Thyroid gland (tissue), 4 donors: Measurements from ENCODE around the gene DPYD. TPM values are rescaled to one million over a fixed set of nuclear protein-coding genes. Genes with fewer than 3 reads are reported as not detected.

Source experiments
- DNase-seq, 2 donors: peaks; one replicate each; pipeline ENCODE4 v3.0.0-alpha.2; 2019
- H3K27ac ChIP-seq, 3 donors: fragments of 200-600 bp; sonication (generic); 1 replicate in 2 of 3; 2 replicates in 1 of 3; pipeline ENCODE4 v1.5.1; 2016 to 2019; ENCODE audit warnings: mild to moderate bottlenecking in 1 of 3, moderate library complexity in 1 of 3
- H3K27me3 ChIP-seq: fragments of 200-600 bp; sonication (generic); one replicate; pipeline ENCODE4 v1.5.1; 2019
- H3K36me3 ChIP-seq, 2 donors: fragments of 200-600 bp; sonication (generic); one replicate each; pipeline ENCODE4 v1.5.1; 2016 to 2019
- H3K4me1 ChIP-seq, 2 donors: fragments of 200-600 bp; sonication (generic); one replicate each; pipeline ENCODE4 v1.5.1; 2017 to 2019
- H3K4me3 ChIP-seq, 3 donors: fragments of 200-600 bp; sonication (generic); replicated peaks in 1 of 3; 1 replicate in 2 of 3; 2 replicates in 1 of 3; pipeline ENCODE4 v1.5.1; 2016; ENCODE audit warnings: mild to moderate bottlenecking in 1 of 3
- H3K9me3 ChIP-seq: fragments of 200-600 bp; sonication (generic); one replicate; pipeline ENCODE4 v1.5.1; 2017
- CTCF ChIP-seq, 6 experiments: fragments of 200-600 bp in 3 of 6; fragments of 450-650 bp in 3 of 6; sonication (generic) in 3 of 6; IDR thresholded peaks; one replicate each; pipeline ENCODE4 v1.5.1; 2016 to 2019; ENCODE audit warnings: antibody characterized with exemption in 6 of 6, mild to moderate bottlenecking in 2 of 6, inconsistent platforms in 1 of 6, moderate library complexity in 1 of 6
- POLR2A ChIP-seq, 2 donors: fragments of 450-650 bp; IDR thresholded peaks; one replicate each; pipeline ENCODE4 v1.6.1; 2017; ENCODE audit warnings: antibody characterized with exemption in 2 of 2, mild to moderate bottlenecking in 2 of 2, moderate library complexity in 1 of 2
- WGBS, 2 donors: methylation state at CpG; one replicate each; pipeline ENCODE4 v1.1.5; 2017; 5-methylcytosine and 5-hydroxymethylcytosine counted together
- intact Hi-C: fragments of 100-400 bp; cut with DNase I; formaldehyde crosslinking; loops from one replicate; pipeline ENCODE4 v1.15.1; 2023
- total RNA-seq, 4 donors: library from RNA; depleted of rRNA; stranded (reverse); fragments of >200 nt; gene quantifications; one replicate each; pipeline ENCODE4 v1.2.3, GENCODE V29; 2016

The DPYD gene
- 10 to 100 TPM; 27.3 to 54.0 (median 39.5) TPM for total RNA-seq

- H3K4me3 ChIP-seq, result peak within 1 kb of the TSS; percentile 56 to 76 (median 62)
- H3K36me3 ChIP-seq, result no peaks in the 10 kb centered on the region
- H3K9me3 ChIP-seq, result no peaks in the 10 kb centered on the region
- peak; percentile 91 for DNase-seq
- no peak for TF ChIP-seq CTCF (IDR thresholded peaks at IDR 0.05)
- peak in 1 of 2 donors; percentile 92 for TF ChIP-seq POLR2A (IDR thresholded peaks at IDR 0.05)
- WGBS, 2 donors, result 1 to 3% methylated on average over 24 to 29 of the region's 50 CpGs
- peak within 1 kb of the TSS; percentile 73 to 91 (median 90) for H3K27ac ChIP-seq
- H3K4me1 ChIP-seq, result peaks cover 0 to 6% of the 10 kb centered on the region in 2 donors
- no peaks in the 10 kb centered on the region for H3K27me3 ChIP-seq
- intact Hi-C loops, result no loop called here
Measured at GRCh38 chr1:97920832-97921571, at the start of gene DPYD. DPYD (minus strand) TSS chr1:97921034; CDS start chr1:97920922, 112 bp downstream.

GRCh38 chr1:97960470-97960869 lies 39.6 kb upstream of the DPYD start:
- intact Hi-C loops, result no loop called here
- Histone ChIP-seq H3K27me3 (no peaks in the 10 kb centered on the region), H3K9me3 (no peaks in the 10 kb centered on the region), H3K27ac (no peak overlapping the region), H3K36me3 (no peaks in the 10 kb centered on the region), H3K4me1 (no peaks in the 10 kb centered on the region), H3K4me3 (no peak overlapping the region)
- DNase-seq, result no peak
- TF ChIP-seq POLR2A (IDR thresholded peaks at IDR 0.05), result no peak
- TF ChIP-seq CTCF (IDR thresholded peaks at IDR 0.05), result no peak

GRCh38 chr1:97947695-97948094 lies 26.9 kb upstream of the DPYD start:
- intact Hi-C loops, result no loop called here
- Histone ChIP-seq H3K9me3 (no peaks in the 10 kb centered on the region), H3K4me1 (no peaks in the 10 kb centered on the region), H3K27ac (no peak overlapping the region), H3K4me3 (no peak overlapping the region), H3K27me3 (no peaks in the 10 kb centered on the region), H3K36me3 (no peaks in the 10 kb centered on the region)
- no peak for DNase-seq
- TF ChIP-seq POLR2A (IDR thresholded peaks at IDR 0.05), result no peak
- TF ChIP-seq CTCF (IDR thresholded peaks at IDR 0.05), result no peak
- WGBS, 2 donors, result 76 to 83% methylated on average over 3 of the region's 3 CpGs

- Histone ChIP-seq H3K36me3 (no peaks in the 10 kb centered on the region), H3K4me3 (no peak overlapping the region), H3K4me1 (no peaks in the 10 kb centered on the region), H3K27ac (no peak overlapping the region), H3K27me3 (no peaks in the 10 kb centered on the region), H3K9me3 (no peaks in the 10 kb centered on the region)
- TF ChIP-seq POLR2A (IDR thresholded peaks at IDR 0.05) (no peak), CTCF (IDR thresholded peaks at IDR 0.05) (no peak)
- intact Hi-C loops, result no loop called here
- DNase-seq, result no peak
- 68 to 70% methylated on average over 4 of the region's 4 CpGs for WGBS, 2 donors
Measured at GRCh38 chr1:97943354-97943753, 22.5 kb upstream of the DPYD start.
